ENCODE measurements around the gene LRP1. TPM values are rescaled to one million over a fixed set of nuclear protein-coding genes. Genes with fewer than 3 reads are reported as not detected.

The LRP1 gene
- total RNA-seq, 2 donors from 2014 or later = 107 to 123 TPM

DNA sequence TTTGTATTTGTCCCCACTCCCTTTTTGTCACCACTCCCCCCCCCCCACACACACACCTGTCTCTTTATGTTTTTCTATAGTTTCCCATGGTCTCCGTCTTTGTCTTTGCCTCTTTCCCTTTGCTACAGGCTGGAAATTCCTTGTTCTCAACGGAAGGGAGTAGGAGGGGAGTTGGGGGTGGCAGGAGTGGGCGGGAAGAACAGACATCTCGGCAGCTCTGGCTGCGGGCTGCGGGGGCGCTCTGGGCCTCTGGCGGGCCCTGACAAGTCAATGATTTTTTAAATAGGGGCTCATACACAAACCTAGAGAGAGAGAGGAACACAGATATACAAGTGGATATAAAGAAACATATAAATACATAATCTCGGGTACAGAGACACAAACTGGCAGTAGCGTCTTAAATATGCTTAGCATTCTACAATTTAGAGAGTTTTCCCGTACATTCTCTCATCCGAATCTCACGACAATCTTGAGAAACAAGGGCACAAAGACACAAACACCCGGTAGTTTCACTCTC is 41.7 kb upstream of the LRP1 start:
- peak overlapping the region; percentile 96 for H3K27ac ChIP-seq
- H3K9ac ChIP-seq (ENCODE audit: low read depth in 2 of 2, low read length in 2 of 2) = peak overlapping the region; percentile 86 to 88
- no peak for DNase-seq
- H3K9me3 ChIP-seq = no peaks in the 10 kb centered on the region
- intact Hi-C loops (cut with DNase I) = no loop called here
- no peaks in the 10 kb centered on the region for H3K27me3 ChIP-seq
- H3K36me3 ChIP-seq = no peaks in the 10 kb centered on the region
- TF ChIP-seq, protein P1, sequence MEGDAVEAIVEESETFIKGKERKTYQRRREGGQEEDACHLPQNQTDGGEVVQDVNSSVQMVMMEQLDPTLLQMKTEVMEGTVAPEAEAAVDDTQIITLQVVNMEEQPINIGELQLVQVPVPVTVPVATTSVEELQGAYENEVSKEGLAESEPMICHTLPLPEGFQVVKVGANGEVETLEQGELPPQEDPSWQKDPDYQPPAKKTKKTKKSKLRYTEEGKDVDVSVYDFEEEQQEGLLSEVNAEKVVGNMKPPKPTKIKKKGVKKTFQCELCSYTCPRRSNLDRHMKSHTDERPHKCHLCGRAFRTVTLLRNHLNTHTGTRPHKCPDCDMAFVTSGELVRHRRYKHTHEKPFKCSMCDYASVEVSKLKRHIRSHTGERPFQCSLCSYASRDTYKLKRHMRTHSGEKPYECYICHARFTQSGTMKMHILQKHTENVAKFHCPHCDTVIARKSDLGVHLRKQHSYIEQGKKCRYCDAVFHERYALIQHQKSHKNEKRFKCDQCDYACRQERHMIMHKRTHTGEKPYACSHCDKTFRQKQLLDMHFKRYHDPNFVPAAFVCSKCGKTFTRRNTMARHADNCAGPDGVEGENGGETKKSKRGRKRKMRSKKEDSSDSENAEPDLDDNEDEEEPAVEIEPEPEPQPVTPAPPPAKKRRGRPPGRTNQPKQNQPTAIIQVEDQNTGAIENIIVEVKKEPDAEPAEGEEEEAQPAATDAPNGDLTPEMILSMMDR (IDR thresholded peaks at IDR 0.05) = no peak
- H3K4me1 ChIP-seq = peaks cover 4% of the 10 kb centered on the region
- peak overlapping the region; percentile 78 for H3K4me3 ChIP-seq

DNA sequence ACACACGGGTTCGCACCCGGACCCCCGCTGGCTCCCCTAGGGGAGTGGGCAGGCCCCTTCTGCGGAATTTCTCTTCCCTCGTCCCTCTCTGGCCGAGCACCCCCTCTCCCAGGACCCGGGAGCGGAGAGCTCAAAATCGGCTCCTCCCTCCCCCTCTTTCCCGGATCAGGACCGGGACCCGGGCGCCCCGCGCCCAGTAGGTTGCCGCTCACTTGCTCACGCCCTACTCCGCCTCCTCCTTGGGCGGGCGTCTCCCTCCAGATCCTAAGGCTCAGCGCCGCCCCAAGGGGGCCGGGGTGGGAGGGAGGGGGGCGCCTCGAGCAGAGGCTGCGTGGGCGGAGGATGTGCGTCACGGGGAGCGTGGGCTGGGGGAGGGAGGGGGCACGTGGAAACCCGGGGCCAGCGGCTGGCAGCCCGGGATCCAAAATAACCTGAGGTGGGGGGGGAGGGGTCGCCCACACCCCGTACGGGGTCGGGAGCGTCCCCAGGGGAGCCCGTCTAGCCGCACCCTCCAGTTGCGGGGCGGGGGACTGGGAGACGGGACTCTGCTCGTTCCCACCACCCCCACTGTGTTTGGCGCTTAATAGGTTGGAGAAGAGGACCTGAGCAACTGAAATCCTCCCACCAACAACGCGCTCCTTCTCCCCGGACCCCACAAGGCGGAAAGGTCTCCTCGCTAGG is 41.1 kb upstream of the LRP1 start:
- intact Hi-C loops (cut with DNase I) = no loop called here
- Histone ChIP-seq H3K4me1 (peaks cover 4% of the 10 kb centered on the region), H3K27ac (peak overlapping the region; percentile 96)

GRCh38 chr12:57087691-57088353 is 40.5 kb upstream of the LRP1 start:
- H3K27me3 ChIP-seq = no peaks in the 10 kb centered on the region
- H3K9me3 ChIP-seq = no peaks in the 10 kb centered on the region
- peak overlapping the region; percentile 96 for H3K27ac ChIP-seq
- intact Hi-C loops (cut with DNase I) = no loop called here
- H3K4me1 ChIP-seq = peaks cover 4% of the 10 kb centered on the region
- H3K9ac ChIP-seq (ENCODE audit: low read depth in 2 of 2, low read length in 2 of 2) = peak overlapping the region; percentile 86 to 89
- peak; percentile 83 for DNase-seq
- no peaks in the 10 kb centered on the region for H3K36me3 ChIP-seq
- TF ChIP-seq, protein P1 (IDR thresholded peaks at IDR 0.05) = no peak
- H3K4me3 ChIP-seq = peak overlapping the region; percentile 78

More for the DNA sequence above, 41.1 kb upstream of the LRP1 start:
- Histone ChIP-seq H3K9me3 (no peaks in the 10 kb centered on the region), H3K27me3 (no peaks in the 10 kb centered on the region), H3K36me3 (no peaks in the 10 kb centered on the region), H3K9ac (ENCODE audit: low read depth in 2 of 2, low read length in 2 of 2) (peak overlapping the region; percentile 86 to 89), H3K4me3 (peak overlapping the region; percentile 78)
- DNase-seq = peak; percentile 86
- TF ChIP-seq, protein P1 (IDR thresholded peaks at IDR 0.05) = no peak

DNA sequence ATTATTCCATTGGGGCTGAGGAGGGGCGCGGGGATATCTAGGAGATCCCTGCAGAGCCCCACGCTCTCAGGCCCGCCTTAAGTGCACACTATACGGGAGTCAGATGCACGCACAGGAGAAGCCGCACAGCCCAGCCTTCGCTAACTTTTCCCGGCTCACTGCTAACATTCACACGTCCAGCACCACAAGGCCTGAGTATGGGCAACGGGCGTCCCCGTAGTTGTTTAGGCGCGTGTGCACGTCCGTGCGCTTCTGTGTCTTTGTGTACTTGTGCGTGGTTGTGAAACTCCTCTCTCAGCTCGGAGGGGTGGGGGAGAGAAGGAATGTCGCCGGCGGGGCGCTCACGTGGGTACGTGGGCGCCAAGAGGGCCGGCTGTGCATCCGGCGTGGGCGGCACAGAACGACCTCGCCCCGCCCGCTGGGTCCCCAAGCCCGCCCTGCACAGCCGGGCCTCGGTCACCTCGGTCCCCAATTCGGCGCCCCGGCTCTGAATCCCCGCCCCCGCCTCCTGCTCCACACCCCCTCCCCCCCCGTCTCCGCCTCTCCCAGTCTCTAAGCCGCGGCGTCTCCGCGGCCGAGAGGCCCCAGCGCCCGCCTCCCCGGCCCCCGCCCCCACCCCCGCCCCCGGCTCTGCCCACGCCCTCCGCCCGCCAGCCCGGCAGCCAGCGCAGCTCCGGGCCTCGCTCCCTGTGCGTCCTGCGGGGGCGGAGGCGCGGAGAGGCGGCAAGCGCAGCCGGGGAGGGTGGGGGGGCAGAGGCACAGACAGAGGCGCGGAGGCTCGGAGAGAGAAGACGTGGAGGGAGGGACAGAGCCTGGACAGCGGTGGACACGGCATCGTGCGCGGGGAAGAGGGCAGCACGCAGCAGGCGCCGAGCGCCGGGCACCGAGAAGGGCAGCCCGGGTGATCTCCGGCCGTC is 39.7 kb upstream of the LRP1 start, which contains the start of gene NAB2:
TSS of gene NAB2 (plus strand) at position 761 of the 917 bp plus-strand sequence. CDS start 158 bp downstream, outside the sequence.
- DNase-seq = peak; percentile 93
- H3K4me3 ChIP-seq = peak within 1 kb of the TSS; percentile 78
- peaks cover 4% of the 10 kb centered on the region for H3K4me1 ChIP-seq
- peak within 1 kb of the TSS; percentile 86 to 89 for H3K9ac ChIP-seq (ENCODE audit: low read depth in 2 of 2, low read length in 2 of 2)
- peak within 1 kb of the TSS; percentile 96 for H3K27ac ChIP-seq
- H3K9me3 ChIP-seq = no peaks in the 10 kb centered on the region
- no peaks in the 10 kb centered on the region for H3K36me3 ChIP-seq
- no peaks in the 10 kb centered on the region for H3K27me3 ChIP-seq
- TF ChIP-seq, protein P1 (IDR thresholded peaks at IDR 0.05) = no peak
- intact Hi-C loops (cut with DNase I) = no loop called here
